ENCODE results near the gene EYS. TPM values are rescaled to one million over a fixed set of nuclear protein-coding genes. Genes with fewer than 3 reads are reported as not detected.

The EYS gene
- total and polyA plus RNA-seq, 2 donors from 2014 or later, result not detected

DNA sequence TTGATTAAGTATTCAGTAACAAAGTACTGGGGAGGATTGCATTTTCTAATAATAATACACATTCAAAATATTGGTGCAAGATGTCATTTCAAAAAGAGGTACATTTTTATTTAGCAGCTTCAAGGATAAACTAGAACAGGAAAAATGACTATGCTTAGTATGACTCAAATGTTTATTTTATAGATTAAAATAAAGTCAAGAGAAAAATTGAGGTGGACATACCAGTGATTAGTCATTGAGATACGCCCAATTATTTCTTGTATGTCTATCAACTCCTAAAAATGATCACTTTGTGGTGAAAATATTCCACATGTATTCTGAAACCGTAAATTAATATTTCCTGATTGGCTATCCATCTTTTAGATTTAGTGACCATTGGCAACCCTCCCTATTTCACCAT, 1974.7 kb downstream of the EYS start:
- Histone ChIP-seq H3K9me3 (ENCODE audit: control insufficient read depth in 2 of 3, insufficient read depth in 1 of 3, low read length in 3 of 3) (no peaks in the 10 kb centered on the region), H3K36me3 (ENCODE audit: control insufficient read depth in 2 of 3, insufficient read depth in 3 of 3, low read length in 3 of 3) (no peaks in the 10 kb centered on the region), H3K9ac (ENCODE audit: low read length in 3 of 3) (no peak overlapping the region), H3K4me3 (ENCODE audit: low read length in 3 of 3) (no peak overlapping the region), H3K4me1 (ENCODE audit: control insufficient read depth in 2 of 3, insufficient read depth in 2 of 3, low read depth in 1 of 3, low read length in 3 of 3) (no peaks in the 10 kb centered on the region), H3K27ac (ENCODE audit: low read depth in 2 of 2, low read length in 2 of 2) (no peak overlapping the region), H3K27me3 (ENCODE audit: control insufficient read depth, insufficient read depth, low read length) (no peaks in the 10 kb centered on the region)
- intact Hi-C loops (cut with DNase I), result no loop called here
- FAIRE-seq (no peak), DNase-seq (no peak)
- TF ChIP-seq, protein P1, sequence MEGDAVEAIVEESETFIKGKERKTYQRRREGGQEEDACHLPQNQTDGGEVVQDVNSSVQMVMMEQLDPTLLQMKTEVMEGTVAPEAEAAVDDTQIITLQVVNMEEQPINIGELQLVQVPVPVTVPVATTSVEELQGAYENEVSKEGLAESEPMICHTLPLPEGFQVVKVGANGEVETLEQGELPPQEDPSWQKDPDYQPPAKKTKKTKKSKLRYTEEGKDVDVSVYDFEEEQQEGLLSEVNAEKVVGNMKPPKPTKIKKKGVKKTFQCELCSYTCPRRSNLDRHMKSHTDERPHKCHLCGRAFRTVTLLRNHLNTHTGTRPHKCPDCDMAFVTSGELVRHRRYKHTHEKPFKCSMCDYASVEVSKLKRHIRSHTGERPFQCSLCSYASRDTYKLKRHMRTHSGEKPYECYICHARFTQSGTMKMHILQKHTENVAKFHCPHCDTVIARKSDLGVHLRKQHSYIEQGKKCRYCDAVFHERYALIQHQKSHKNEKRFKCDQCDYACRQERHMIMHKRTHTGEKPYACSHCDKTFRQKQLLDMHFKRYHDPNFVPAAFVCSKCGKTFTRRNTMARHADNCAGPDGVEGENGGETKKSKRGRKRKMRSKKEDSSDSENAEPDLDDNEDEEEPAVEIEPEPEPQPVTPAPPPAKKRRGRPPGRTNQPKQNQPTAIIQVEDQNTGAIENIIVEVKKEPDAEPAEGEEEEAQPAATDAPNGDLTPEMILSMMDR (IDR thresholded peaks at IDR 0.05; ENCODE audit: borderline replicate concordance, extremely low read depth, insufficient read depth), result no peak

DNA sequence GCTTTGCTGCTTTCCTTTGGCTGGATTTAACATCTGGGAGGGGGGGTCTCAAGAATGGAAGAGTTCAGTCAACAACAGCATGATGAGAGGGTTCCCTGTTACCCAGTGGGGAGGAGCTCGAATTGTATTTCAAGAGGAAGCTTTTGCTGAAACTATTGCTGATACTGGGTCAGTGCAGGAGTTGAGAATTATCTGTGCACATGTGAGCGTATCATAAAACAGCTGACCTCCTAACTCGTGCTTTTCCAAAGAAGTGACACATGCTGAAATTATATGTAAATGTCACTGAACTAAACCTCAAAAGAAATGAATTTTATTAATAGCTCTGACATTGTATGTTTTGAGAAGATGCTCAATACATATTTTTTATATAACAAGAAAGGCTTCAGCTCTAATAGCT, 1975.1 kb downstream of the EYS start:
- Histone ChIP-seq H3K9me3 (ENCODE audit: control insufficient read depth in 2 of 3, insufficient read depth in 1 of 3, low read length in 3 of 3) (no peaks in the 10 kb centered on the region), H3K9ac (ENCODE audit: low read length in 3 of 3) (no peak overlapping the region), H3K4me3 (ENCODE audit: low read length in 3 of 3) (no peak overlapping the region), H3K27me3 (ENCODE audit: control insufficient read depth, insufficient read depth, low read length) (no peaks in the 10 kb centered on the region), H3K4me1 (ENCODE audit: control insufficient read depth in 2 of 3, insufficient read depth in 2 of 3, low read depth in 1 of 3, low read length in 3 of 3) (no peaks in the 10 kb centered on the region), H3K27ac (ENCODE audit: low read depth in 2 of 2, low read length in 2 of 2) (no peak overlapping the region), H3K36me3 (ENCODE audit: control insufficient read depth in 2 of 3, insufficient read depth in 3 of 3, low read length in 3 of 3) (no peaks in the 10 kb centered on the region)
- FAIRE-seq (no peak), DNase-seq (no peak)
- TF ChIP-seq, protein P1 (IDR thresholded peaks at IDR 0.05; ENCODE audit: borderline replicate concordance, extremely low read depth, insufficient read depth), result no peak
- intact Hi-C loops (cut with DNase I), result no loop called here

DNA sequence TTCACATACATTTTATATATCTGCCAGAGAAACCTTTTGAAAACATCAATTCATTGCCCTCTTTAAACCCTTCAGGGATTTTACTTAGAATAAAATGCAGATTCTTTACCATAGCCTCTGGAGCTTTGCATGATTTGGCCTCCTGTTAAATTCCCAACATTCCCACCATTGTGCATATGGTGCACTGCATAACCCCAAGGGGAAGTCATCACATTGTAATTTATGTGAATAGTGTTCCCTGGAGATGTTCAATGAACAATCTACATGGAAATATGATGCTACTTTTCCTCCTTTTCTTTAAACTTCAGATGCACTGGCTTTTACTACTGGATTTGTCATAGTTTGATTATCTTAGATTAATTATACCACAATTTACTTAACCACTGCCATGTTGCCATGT, 1976.7 kb downstream of the EYS start:
- H3K4me1 ChIP-seq (ENCODE audit: control insufficient read depth in 2 of 3, insufficient read depth in 2 of 3, low read depth in 1 of 3, low read length in 3 of 3), result no peaks in the 10 kb centered on the region
- no peak overlapping the region for H3K9ac ChIP-seq (ENCODE audit: low read length in 3 of 3)
- intact Hi-C loops (cut with DNase I), result no loop called here
- no peaks in the 10 kb centered on the region for H3K27me3 ChIP-seq (ENCODE audit: control insufficient read depth, insufficient read depth, low read length)
- H3K27ac ChIP-seq (ENCODE audit: low read depth in 2 of 2, low read length in 2 of 2), result no peak overlapping the region
- TF ChIP-seq, protein P1 (IDR thresholded peaks at IDR 0.05; ENCODE audit: borderline replicate concordance, extremely low read depth, insufficient read depth), result no peak
- H3K4me3 ChIP-seq (ENCODE audit: low read length in 3 of 3), result no peak overlapping the region
- H3K36me3 ChIP-seq (ENCODE audit: control insufficient read depth in 2 of 3, insufficient read depth in 3 of 3, low read length in 3 of 3), result no peaks in the 10 kb centered on the region
- no peak for DNase-seq
- no peaks in the 10 kb centered on the region for H3K9me3 ChIP-seq (ENCODE audit: control insufficient read depth in 2 of 3, insufficient read depth in 1 of 3, low read length in 3 of 3)
- FAIRE-seq, result no peak

GRCh38 chr6:63724721-63725120, 1982.3 kb downstream of the EYS start:
- TF ChIP-seq, protein P1 (IDR thresholded peaks at IDR 0.05; ENCODE audit: borderline replicate concordance, extremely low read depth, insufficient read depth), result no peak

More at GRCh38 chr6:63724721-63725120, 1982.3 kb downstream of the EYS start:
- Histone ChIP-seq H3K4me1 (ENCODE audit: control insufficient read depth in 2 of 3, insufficient read depth in 2 of 3, low read depth in 1 of 3, low read length in 3 of 3) (no peaks in the 10 kb centered on the region), H3K4me3 (ENCODE audit: low read length in 3 of 3) (no peak overlapping the region), H3K27me3 (ENCODE audit: control insufficient read depth, insufficient read depth, low read length) (no peaks in the 10 kb centered on the region), H3K27ac (ENCODE audit: low read depth in 2 of 2, low read length in 2 of 2) (no peak overlapping the region), H3K9me3 (ENCODE audit: control insufficient read depth in 2 of 3, insufficient read depth in 1 of 3, low read length in 3 of 3) (no peaks in the 10 kb centered on the region), H3K36me3 (ENCODE audit: control insufficient read depth in 2 of 3, insufficient read depth in 3 of 3, low read length in 3 of 3) (no peaks in the 10 kb centered on the region), H3K9ac (ENCODE audit: low read length in 3 of 3) (no peak overlapping the region)
- intact Hi-C loops (cut with DNase I), result no loop called here
- DNase-seq (peak in 1 of 5 donors; percentile 24), FAIRE-seq (peak; percentile 90)

All from kidney (tissue), 14 donors.